ENCODE data around the gene ZNF223. TPM values are rescaled to one million over a fixed set of nuclear protein-coding genes. Genes with fewer than 3 reads are reported as not detected.

Gene ZNF223
- 10 to 100 TPM in 2 of 4 donors, 1 to 10 TPM in 2; 3.6 to 48.5 (median 12.9) TPM for total RNA-seq

DNA sequence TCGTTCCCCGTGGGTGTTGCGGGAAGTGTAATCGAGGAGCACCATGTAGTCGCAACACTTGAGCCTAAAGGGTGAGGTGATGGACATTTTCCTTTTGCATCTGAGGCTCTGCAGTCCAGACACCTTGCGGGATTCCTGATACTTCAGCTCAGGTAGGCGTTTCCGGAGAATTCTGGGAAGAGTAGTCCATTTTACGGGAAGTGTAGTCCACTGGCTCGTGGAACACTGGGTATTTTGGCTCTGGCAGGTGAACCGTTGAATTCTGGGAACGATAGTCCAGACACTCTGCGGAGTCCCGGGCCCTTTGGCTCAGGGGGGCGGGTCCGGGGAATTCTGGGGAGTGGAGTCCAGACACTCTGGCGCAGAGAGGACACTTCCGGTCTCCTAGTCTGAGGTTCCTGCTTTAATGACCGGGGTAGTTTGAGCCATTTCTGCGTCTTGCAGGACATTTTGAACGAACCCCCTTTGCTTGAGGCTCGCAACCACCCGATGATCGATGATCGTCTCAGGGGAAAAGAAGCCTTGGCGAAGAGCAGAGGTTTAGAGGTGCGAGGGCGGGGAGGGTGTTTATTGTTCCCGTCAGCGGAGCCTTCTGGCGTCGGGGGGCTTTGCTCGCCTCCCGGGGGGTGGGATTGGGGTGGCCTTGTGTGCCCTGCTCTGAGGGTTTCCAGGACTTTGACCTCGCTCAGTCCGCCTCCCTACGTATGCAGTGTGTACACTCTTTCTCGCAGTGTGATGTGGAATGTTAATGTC is at the start of gene ZNF223:
ZNF223 (plus strand) TSS at position 387 of the 753 bp plus-strand sequence. CDS start 3,141 bp downstream, outside the sequence.
- peak within 1 kb of the TSS; percentile 50 to 68 for H3K4me3 ChIP-seq
- peaks cover 0 to 6% of the 10 kb centered on the region in 2 donors for H3K27me3 ChIP-seq
- peak; percentile 93 to 94 for DNase-seq
- peak within 1 kb of the TSS; percentile 64 to 70 for H3K27ac ChIP-seq
- H3K36me3 ChIP-seq = no peaks in the 10 kb centered on the region
- no peaks in the 10 kb centered on the region for H3K4me1 ChIP-seq
- no peak for TF ChIP-seq POLR2A (IDR thresholded peaks at IDR 0.05)
- TF ChIP-seq, protein P1, sequence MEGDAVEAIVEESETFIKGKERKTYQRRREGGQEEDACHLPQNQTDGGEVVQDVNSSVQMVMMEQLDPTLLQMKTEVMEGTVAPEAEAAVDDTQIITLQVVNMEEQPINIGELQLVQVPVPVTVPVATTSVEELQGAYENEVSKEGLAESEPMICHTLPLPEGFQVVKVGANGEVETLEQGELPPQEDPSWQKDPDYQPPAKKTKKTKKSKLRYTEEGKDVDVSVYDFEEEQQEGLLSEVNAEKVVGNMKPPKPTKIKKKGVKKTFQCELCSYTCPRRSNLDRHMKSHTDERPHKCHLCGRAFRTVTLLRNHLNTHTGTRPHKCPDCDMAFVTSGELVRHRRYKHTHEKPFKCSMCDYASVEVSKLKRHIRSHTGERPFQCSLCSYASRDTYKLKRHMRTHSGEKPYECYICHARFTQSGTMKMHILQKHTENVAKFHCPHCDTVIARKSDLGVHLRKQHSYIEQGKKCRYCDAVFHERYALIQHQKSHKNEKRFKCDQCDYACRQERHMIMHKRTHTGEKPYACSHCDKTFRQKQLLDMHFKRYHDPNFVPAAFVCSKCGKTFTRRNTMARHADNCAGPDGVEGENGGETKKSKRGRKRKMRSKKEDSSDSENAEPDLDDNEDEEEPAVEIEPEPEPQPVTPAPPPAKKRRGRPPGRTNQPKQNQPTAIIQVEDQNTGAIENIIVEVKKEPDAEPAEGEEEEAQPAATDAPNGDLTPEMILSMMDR (IDR thresholded peaks at IDR 0.05) = no peak
- intact Hi-C loops (cut with DNase I; ENCODE audit: low total_unique reads) = no loop called here
- no peaks in the 10 kb centered on the region for H3K9me3 ChIP-seq

DNA sequence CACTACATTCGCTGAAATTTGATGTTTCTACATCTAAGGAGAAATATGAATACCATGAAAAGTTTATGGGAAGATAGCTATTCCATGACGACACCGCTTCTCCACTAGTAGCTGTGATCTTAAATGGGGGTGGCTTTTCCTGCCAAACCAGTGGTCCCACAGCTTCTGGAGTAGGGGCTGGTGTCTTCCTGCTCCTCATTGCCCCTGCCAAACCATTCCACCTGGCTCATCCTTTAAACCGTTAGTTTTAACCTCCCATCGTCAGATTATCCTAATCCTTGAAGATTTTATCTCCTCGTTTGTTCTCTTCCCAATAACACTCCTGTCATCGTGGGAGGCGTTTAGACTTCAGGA is 49.6 kb upstream of the ZNF223 start:
- peak overlapping the region; percentile 60 to 73 for H3K4me3 ChIP-seq
- peak overlapping the region; percentile 45 to 55 for H3K27ac ChIP-seq
- no peaks in the 10 kb centered on the region for H3K27me3 ChIP-seq
- peaks cover 0 to 21% of the 10 kb centered on the region in 2 donors for H3K9me3 ChIP-seq
- H3K4me1 ChIP-seq = peaks cover 0 to 5% of the 10 kb centered on the region in 2 donors
- no peak for DNase-seq
- intact Hi-C loops (cut with DNase I; ENCODE audit: low total_unique reads) = no loop called here
- no peaks in the 10 kb centered on the region for H3K36me3 ChIP-seq
- TF ChIP-seq, protein P1 (IDR thresholded peaks at IDR 0.05) = no peak
- TF ChIP-seq POLR2A (IDR thresholded peaks at IDR 0.05) = no peak

DNA sequence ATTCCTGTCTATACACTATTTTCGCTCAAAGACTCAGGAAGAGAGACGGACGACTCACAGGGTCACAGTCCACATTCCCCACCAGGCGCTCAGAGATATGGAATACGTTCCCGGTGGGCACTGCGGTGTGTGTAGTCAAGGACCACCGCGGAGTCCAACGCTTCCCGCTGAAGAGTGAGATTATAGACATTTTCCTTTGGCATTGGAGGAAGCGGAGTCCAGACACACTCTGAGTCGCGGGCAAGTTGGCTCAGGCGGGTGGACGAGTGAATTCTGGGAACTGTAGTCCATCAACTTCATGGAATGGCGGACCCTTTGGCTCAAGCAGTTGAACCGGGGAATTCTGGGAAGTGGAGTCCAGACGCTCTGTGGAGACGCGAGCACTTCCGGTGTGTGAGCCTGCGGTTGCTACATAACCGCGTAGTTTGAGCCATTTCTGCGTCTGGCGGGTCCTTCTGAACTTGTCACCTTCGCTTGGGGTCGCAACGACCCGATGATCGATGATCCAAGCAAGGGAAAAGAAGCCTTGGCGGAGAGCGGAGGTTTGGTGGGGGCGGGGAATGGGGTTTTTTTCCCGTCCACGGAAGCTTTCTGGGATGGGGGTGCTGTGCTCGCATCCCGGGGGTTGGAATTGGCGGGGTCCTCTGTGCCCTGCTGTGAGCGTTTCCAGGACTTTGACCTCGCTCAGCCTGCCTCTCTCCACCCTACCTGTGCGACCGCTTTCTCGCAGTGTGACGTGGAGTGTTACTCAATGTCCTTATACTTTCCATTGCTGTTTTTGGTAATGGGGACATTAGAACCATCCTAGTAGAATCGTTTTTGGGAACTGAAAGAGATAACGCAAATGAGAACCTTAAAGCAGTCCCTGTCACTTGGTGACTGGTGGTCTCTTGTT is 49.0 kb upstream of the ZNF223 start, which contains the start of gene ZNF230:
ZNF230 (plus strand) TSS at position 392 of the 895 bp plus-strand sequence. CDS start 4,122 bp downstream, outside the sequence.
- peak; percentile 89 to 95 for DNase-seq
- Histone ChIP-seq H3K36me3 (no peaks in the 10 kb centered on the region), H3K9me3 (peaks cover 0 to 22% of the 10 kb centered on the region in 2 donors), H3K4me1 (peaks cover 0 to 5% of the 10 kb centered on the region in 2 donors), H3K4me3 (peak within 1 kb of the TSS; percentile 60 to 73), H3K27ac (peak within 1 kb of the TSS; percentile 45 to 55), H3K27me3 (no peaks in the 10 kb centered on the region)
- TF ChIP-seq, protein P1 (IDR thresholded peaks at IDR 0.05) = no peak
- TF ChIP-seq POLR2A (IDR thresholded peaks at IDR 0.05) = no peak
- intact Hi-C loops (cut with DNase I; ENCODE audit: low total_unique reads) = no loop called here

DNA sequence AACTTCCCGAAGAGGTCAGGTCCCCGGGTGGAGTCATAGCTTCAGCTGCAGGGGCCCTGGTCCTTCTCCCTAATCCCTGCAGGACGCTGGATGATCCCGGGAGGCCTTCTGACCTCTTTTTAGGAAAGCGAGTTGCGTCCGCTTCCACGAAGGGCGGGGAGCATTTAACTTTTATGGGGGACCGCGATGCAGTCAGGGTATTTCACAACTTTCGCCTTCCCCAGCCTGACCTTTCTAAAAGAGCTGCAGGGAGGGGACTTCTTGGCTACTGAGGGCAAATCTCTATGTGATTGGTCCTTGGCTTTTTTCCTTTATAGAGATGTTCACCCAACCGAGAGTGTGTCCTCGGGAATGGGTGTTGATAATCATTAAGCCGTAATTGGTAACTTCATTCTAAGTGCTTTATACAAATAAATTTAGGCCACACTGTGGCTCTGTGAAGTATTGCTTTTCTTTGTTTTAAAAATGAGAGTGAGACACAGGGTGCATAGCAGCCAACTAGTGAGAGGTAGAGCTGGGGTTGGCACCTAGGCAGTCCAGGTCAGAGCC is 48.3 kb upstream of the ZNF223 start:
- H3K4me3 ChIP-seq = peak overlapping the region; percentile 60 to 73
- H3K27me3 ChIP-seq = no peaks in the 10 kb centered on the region
- H3K9me3 ChIP-seq = peaks cover 0 to 27% of the 10 kb centered on the region in 2 donors
- peaks cover 0 to 5% of the 10 kb centered on the region in 2 donors for H3K4me1 ChIP-seq
- DNase-seq = no peak
- intact Hi-C loops (cut with DNase I; ENCODE audit: low total_unique reads) = no loop called here
- no peak for TF ChIP-seq POLR2A (IDR thresholded peaks at IDR 0.05)
- TF ChIP-seq, protein P1 (IDR thresholded peaks at IDR 0.05) = no peak
- peak overlapping the region in 1 of 2 donors; percentile 34 for H3K27ac ChIP-seq
- no peaks in the 10 kb centered on the region for H3K36me3 ChIP-seq
